GM12878 (cell line): Measurements from ENCODE around the gene SGMS1. TPM values are rescaled to one million over a fixed set of nuclear protein-coding genes. Genes with fewer than 3 reads are reported as not detected.
A peak's percentile ranks its signal among the peaks of the same experiment; 100 is the strongest.

ENCODE experiments used
- CEBPB ChIP-seq, 2 experiments: fragments of 150-350 bp in 1 of 2; IDR thresholded peaks; 2 replicates each; pipeline ENCODE4 v1.6.1; 2012 to 2014; ENCODE audit warnings: low read depth in 2 of 2, low read length in 2 of 2, borderline replicate concordance in 1 of 2, inconsistent platforms in 1 of 2
- CHD1 ChIP-seq: IDR thresholded peaks from 2 replicates; pipeline ENCODE4 v1.6.1; 2012; ENCODE audit warnings: low read depth, low read length, improper control_type of control experiment
- CTCF ChIP-seq, 3 experiments: IDR thresholded peaks in 2 of 3; conservative IDR thresholded peaks in 1 of 3; 2 replicates each; pipeline ENCODE4 v1.5.1; 2011; ENCODE audit warnings: low read depth in 3 of 3, low read length in 3 of 3, mild to moderate bottlenecking in 3 of 3, control low read depth in 2 of 3, moderate library complexity in 2 of 3, inconsistent platforms in 1 of 3, mixed read lengths in 1 of 3; ENCODE audit not compliant: control insufficient read depth in 2 of 3, insufficient read depth in 1 of 3; ENCODE audit errors: extremely low read depth in 1 of 3
- EED ChIP-seq: sonication (generic); IDR thresholded peaks from 2 replicates; pipeline ENCODE4 v1.6.1; 2016; ENCODE audit warnings: antibody characterized with exemption, low read depth
- ESRRA ChIP-seq: IDR thresholded peaks from 2 replicates; pipeline ENCODE4 v1.6.1; 2012; ENCODE audit warnings: mild to moderate bottlenecking, low read length, improper control_type of control experiment
- MAX ChIP-seq: IDR thresholded peaks from 2 replicates; pipeline ENCODE4 v1.6.1; 2012; ENCODE audit warnings: low read depth, low read length, improper control_type of control experiment
- MEF2A ChIP-seq: IDR thresholded peaks from 2 replicates; pipeline ENCODE4 v1.6.1; 2011; ENCODE audit warnings: low read depth, mild to moderate bottlenecking, low read length, moderate library complexity; ENCODE audit not compliant: insufficient read depth
- MXI1 ChIP-seq: fragments of 150-350 bp; IDR thresholded peaks from 2 replicates; pipeline ENCODE4 v1.6.1; 2011; ENCODE audit warnings: low read depth, mild to moderate bottlenecking, inconsistent platforms, low read length, improper control_type of control experiment
- NFIC ChIP-seq: IDR thresholded peaks from 2 replicates; pipeline ENCODE4 v1.6.1; 2012; ENCODE audit warnings: low read depth, mild to moderate bottlenecking, inconsistent platforms, low read length, moderate library complexity
- NKRF ChIP-seq: fragments of 450-650 bp; conservative IDR thresholded peaks from 2 replicates; pipeline ENCODE4 v1.6.1; 2017; ENCODE audit warnings: mild to moderate bottlenecking, moderate library complexity
- NR2C1 ChIP-seq: fragments of 450-650 bp; IDR thresholded peaks from 2 replicates; pipeline ENCODE4 v1.6.1; 2017; ENCODE audit warnings: antibody characterized with exemption, mild to moderate bottlenecking, moderate library complexity
- PRDM15 ChIP-seq: fragments of 450-650 bp; formaldehyde crosslinking; IDR thresholded peaks from 2 replicates; pipeline ENCODE4 v1.4.0; 2020; ENCODE audit warnings: mild to moderate bottlenecking, moderate library complexity
- RB1 ChIP-seq: fragments of 450-650 bp; formaldehyde crosslinking; IDR thresholded peaks from 2 replicates; pipeline ENCODE4 v1.6.1; 2017; ENCODE audit warnings: mild to moderate bottlenecking, borderline replicate concordance
- STAT1 ChIP-seq: fragments of 450-650 bp; conservative IDR thresholded peaks from 2 replicates; pipeline ENCODE4 v1.6.1; 2014; ENCODE audit warnings: antibody characterized with exemption, mild to moderate bottlenecking
- TCF12 ChIP-seq: IDR thresholded peaks from 2 replicates; pipeline ENCODE4 v1.6.1; 2011; ENCODE audit warnings: low read depth, mild to moderate bottlenecking, low read length
- ZBTB40 ChIP-seq: fragments of 450-650 bp; IDR thresholded peaks from 2 replicates; pipeline ENCODE4 v1.6.1; 2016; ENCODE audit warnings: mild to moderate bottlenecking, moderate library complexity, borderline replicate concordance
- ZNF24 ChIP-seq: fragments of 450-650 bp; IDR thresholded peaks from 2 replicates; pipeline ENCODE4 v1.6.1; 2017; ENCODE audit warnings: antibody characterized with exemption, mild to moderate bottlenecking
- polyA plus RNA-seq, 11 experiments: library from polyadenylated mRNA; depleted of rRNA in 4 of 11; unstranded in 6 of 11; stranded (reverse) in 5 of 11; fragments of >200 nt; fragmentation: Nextera tagmentation in 4 of 11; fragmentation: Illumina TruSeq in 1 of 11; extraction: Ambion mirVana in 4 of 11; extraction: Trizol in 1 of 11; gene quantifications; 1 replicate in 1 of 11; 2 replicates in 10 of 11; pipeline versions ENCODE4 v1.2.1 to v1.2.3, GENCODE V29; 2011 to 2016; ENCODE audit warnings: inconsistent platforms in 2 of 11, missing spikeins in 2 of 11, low read depth in 1 of 11
- total RNA-seq, 4 experiments: library from RNA; depleted of rRNA in 3 of 4; stranded (reverse); fragments of >200 nt in 3 of 4; fragmentation: Illumina TruSeq in 1 of 4; extraction: Trizol in 1 of 4; gene quantifications; 2 replicates each; pipeline versions ENCODE4 v1.2.1 to v1.2.3, GENCODE V29; 2013 to 2021

SGMS1 gene
- total and polyA plus RNA-seq, 10 of the 15 experiments (the other 5 are each of a cell fraction or from before 2014, with no cell fraction given) = 1.4 to 14.5 (median 4.9) TPM

GRCh38 chr10:50396491-50397311 lies 227.1 kb downstream of the SGMS1 start (continued):
- TF ChIP-seq PRDM15 (CRISPR knock-in tag) (no peak), MEF2A (peak; percentile 65; the same call in 1 of the 2 replicates), EED (no peak), STAT1 (no peak), ESRRA (no peak), MAX (no peak), MXI1 (no peak), NR2C1 (no peak), CTCF (IDR thresholded peaks at IDR 0.05 in 2 of 3, conservative IDR thresholded peaks at IDR 0.05 in 1 of 3; ENCODE audit: control insufficient read depth in 2 of 3, extremely low read depth in 1 of 3, insufficient read depth in 1 of 3, low read depth in 3 of 3, low read length in 3 of 3) (no peak), ZNF24 (no peak), ZBTB40 (no peak), NKRF (no peak), NFIC (peak; percentile 89), CHD1 (no peak), RB1 (no peak), CEBPB (IDR thresholded peaks at IDR 0.05; ENCODE audit: borderline replicate concordance in 1 of 2, low read depth in 2 of 2, low read length in 2 of 2) (no peak), TCF12 (no peak)
